ENCODE results near the gene KIAA1958. TPM values are rescaled to one million over a fixed set of nuclear protein-coding genes. Genes with fewer than 3 reads are reported as not detected.

The KIAA1958 gene
- total and polyA plus RNA-seq, 7 donors = 0.60 to 8.0 (median 4.3) TPM

GRCh38 chr9:112530751-112531205 is 44.2 kb downstream of the KIAA1958 start:
- Histone ChIP-seq H3K4me1 (peaks cover 0 to 17% (median 9%) of the 10 kb centered on the region in 4 donors), H3K36me3 (no peaks in the 10 kb centered on the region), H3K27ac (no peak overlapping the region), H3K9me3 (no peaks in the 10 kb centered on the region), H3K27me3 (no peaks in the 10 kb centered on the region), H3K4me3 (no peak overlapping the region)
- DNase-seq = no peak
- intact Hi-C loops (cut with DNase I) = no loop called here
- TF ChIP-seq POLR2AphosphoS5 (IDR thresholded peaks at IDR 0.05) = no peak
- no peak for TF ChIP-seq POLR2A (IDR thresholded peaks at IDR 0.05)
- TF ChIP-seq CTCF (IDR thresholded peaks at IDR 0.05) = no peak
- no peak for TF ChIP-seq EP300 (IDR thresholded peaks at IDR 0.05)
- 91 to 93% methylated on average over 6 of the region's 6 CpGs for WGBS, 2 donors

DNA sequence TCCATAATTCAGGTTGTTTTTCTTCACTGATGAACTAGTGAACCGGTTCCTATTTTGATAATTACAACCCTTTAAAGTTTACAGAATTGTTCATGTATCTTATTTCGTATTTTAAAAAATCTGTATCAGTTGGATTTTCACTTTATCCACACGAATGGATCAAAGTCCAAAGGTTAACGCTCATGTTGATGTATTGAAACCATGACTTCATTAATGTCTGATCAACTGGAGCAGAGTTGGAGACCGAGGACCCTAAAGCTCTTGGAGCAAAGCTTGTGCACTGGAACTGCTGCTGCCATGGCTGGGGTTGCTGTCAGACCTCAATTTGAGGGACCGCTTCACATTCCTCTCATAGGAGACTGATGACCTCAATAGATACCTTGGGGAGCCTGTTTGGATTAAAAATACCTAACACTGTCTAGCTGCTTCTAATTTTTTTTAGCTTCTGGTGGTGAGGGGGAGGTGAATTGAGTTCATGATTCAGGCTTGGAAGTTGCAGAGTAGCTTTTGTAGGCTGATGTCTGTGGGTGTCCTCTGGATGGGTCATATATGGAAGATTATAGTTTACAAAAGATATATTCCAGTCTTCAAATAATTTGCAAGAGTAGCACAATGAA is 45.1 kb downstream of the KIAA1958 start:
- no peak for TF ChIP-seq EP300 (IDR thresholded peaks at IDR 0.05)
- TF ChIP-seq POLR2A (IDR thresholded peaks at IDR 0.05) = no peak
- no peak for TF ChIP-seq CTCF (IDR thresholded peaks at IDR 0.05)
- TF ChIP-seq POLR2AphosphoS5 (IDR thresholded peaks at IDR 0.05) = no peak
- H3K27me3 ChIP-seq = no peaks in the 10 kb centered on the region
- 86 to 92% methylated on average over 6 of the region's 6 CpGs for WGBS, 2 donors
- H3K27ac ChIP-seq = no peak overlapping the region
- H3K4me3 ChIP-seq = no peak overlapping the region
- H3K36me3 ChIP-seq = no peaks in the 10 kb centered on the region
- DNase-seq = no peak
- intact Hi-C loops (cut with DNase I) = no loop called here
- peaks cover 0 to 23% (median 9%) of the 10 kb centered on the region in 4 donors for H3K4me1 ChIP-seq
- no peaks in the 10 kb centered on the region for H3K9me3 ChIP-seq

GRCh38 chr9:112532427-112532826 is 45.8 kb downstream of the KIAA1958 start:
- whole genome bisulfite sequencing, 2 donors = 67 to 87% methylated on average over 1 of the region's 1 CpG
- H3K27ac ChIP-seq = no peak overlapping the region
- DNase-seq = no peak
- H3K36me3 ChIP-seq = no peaks in the 10 kb centered on the region
- H3K4me3 ChIP-seq = no peak overlapping the region
- H3K27me3 ChIP-seq = no peaks in the 10 kb centered on the region
- H3K9me3 ChIP-seq = no peaks in the 10 kb centered on the region
- intact Hi-C loops (cut with DNase I) = no loop called here
- peaks cover 0 to 23% (median 9%) of the 10 kb centered on the region in 4 donors for H3K4me1 ChIP-seq
- no peak for TF ChIP-seq EP300 (IDR thresholded peaks at IDR 0.05)
- no peak for TF ChIP-seq POLR2AphosphoS5 (IDR thresholded peaks at IDR 0.05)

DNA sequence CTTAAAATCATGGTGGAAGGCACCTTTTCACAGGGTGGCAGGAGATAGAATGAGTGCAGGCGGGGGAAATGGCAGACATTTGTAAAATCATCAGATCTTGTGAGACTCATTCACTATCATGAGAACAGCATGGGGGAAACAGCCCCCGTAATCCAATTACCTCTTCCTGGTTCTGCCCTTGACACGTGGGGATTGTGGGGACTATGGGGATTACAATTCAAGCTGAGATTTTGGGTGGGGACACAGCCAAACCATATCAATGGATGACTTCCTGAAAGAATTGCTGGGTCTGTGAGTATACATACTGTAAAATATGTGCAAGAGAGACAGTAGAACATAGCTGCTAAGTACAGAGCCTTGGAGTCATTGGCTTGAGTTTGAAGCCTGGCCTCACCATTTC is 47.0 kb downstream of the KIAA1958 start:
- 91% methylated on average over 3 of the region's 3 CpGs for WGBS, 2 donors
- H3K9me3 ChIP-seq = no peaks in the 10 kb centered on the region
- DNase-seq = no peak
- H3K4me3 ChIP-seq = no peak overlapping the region
- no peak overlapping the region for H3K27ac ChIP-seq
- no peaks in the 10 kb centered on the region for H3K27me3 ChIP-seq
- no peaks in the 10 kb centered on the region for H3K36me3 ChIP-seq
- H3K4me1 ChIP-seq = peaks cover 0 to 23% (median 9%) of the 10 kb centered on the region in 4 donors
- TF ChIP-seq EP300 (IDR thresholded peaks at IDR 0.05) = no peak
- TF ChIP-seq POLR2AphosphoS5 (IDR thresholded peaks at IDR 0.05) = no peak
- TF ChIP-seq CTCF (IDR thresholded peaks at IDR 0.05) = no peak
- intact Hi-C loops (cut with DNase I) = no loop called here

DNA sequence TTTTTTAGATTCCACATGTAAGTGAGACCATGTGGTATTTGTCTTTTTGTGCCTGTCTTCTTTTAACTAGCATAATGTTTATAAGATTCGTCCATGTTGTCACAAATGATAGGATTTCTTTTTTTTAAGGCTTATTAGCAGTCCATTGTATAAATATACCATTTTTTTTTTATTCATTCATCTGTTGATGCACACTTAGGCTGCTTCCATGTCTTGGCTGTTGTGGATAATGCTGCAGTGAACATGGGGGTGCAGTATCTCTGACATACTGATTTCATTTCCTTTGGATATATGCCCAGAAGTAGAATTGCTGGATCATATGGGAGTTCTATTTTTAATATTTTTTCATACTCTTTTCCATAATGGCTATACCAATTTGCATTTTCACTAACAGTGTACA is 48.7 kb downstream of the KIAA1958 start:
- H3K27ac ChIP-seq = no peak overlapping the region
- 0% methylated on average over 1 of the region's 1 CpG for WGBS, 2 donors
- intact Hi-C loops (cut with DNase I) = no loop called here
- H3K4me3 ChIP-seq = no peak overlapping the region
- no peaks in the 10 kb centered on the region for H3K36me3 ChIP-seq
- no peaks in the 10 kb centered on the region for H3K9me3 ChIP-seq
- no peak for DNase-seq
- no peak for TF ChIP-seq POLR2AphosphoS5 (IDR thresholded peaks at IDR 0.05)
- no peak for TF ChIP-seq CTCF (IDR thresholded peaks at IDR 0.05)
- TF ChIP-seq EP300 (IDR thresholded peaks at IDR 0.05) = no peak
- no peak for TF ChIP-seq POLR2A (IDR thresholded peaks at IDR 0.05)
- peaks cover 0 to 23% (median 9%) of the 10 kb centered on the region in 4 donors for H3K4me1 ChIP-seq
- H3K27me3 ChIP-seq = no peaks in the 10 kb centered on the region

All from sigmoid colon (tissue), 7 donors.